ENCODE measurements around the gene ZBTB39.
"Not testable (repeated sequence)": the region's sequence is repeated elsewhere in the genome, so short reads cannot be mapped to it uniquely, and the experiment has no call there.

ZBTB39 gene

DNA sequence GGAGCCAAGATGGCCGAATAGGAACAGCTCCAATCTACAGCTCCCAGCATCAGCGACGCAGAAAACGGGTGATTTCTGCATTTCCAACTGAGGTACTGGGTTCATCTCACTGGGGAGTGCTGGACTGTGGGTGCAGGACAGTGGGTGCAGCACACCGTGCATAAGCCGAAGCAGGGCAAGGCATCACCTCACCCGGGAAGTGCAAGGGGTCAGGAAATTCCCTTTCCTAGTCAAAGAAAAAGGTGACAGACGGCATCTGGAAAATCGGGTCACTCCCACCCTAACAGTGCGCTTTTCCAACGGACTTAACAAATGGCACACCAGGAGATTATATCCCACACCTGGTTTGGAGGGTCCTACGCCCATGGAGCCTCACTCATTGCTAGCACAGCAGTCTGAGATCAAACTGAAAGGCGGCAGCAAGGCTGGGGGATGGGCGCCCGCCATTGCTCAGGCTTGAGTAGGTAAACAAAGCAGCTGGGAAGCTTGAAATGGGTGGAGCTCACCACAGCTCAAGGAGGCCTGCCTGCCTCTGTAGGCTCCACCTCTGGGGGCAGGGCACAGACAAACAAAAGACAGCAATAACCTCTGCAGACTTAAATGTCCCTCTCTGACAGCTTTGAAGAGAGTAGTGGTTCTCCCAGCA is 40.2 kb downstream of the ZBTB39 start:
- not testable (repeated sequence) for H2BK12ac ChIP-seq (ENCODE audit: low read length); H3K4me2 ChIP-seq (ENCODE audit: low read length); H4K12ac ChIP-seq (ENCODE audit: low read depth, low read length); H3K4ac ChIP-seq (ENCODE audit: low read depth, low read length); H3K9ac ChIP-seq (ENCODE audit: low read length); H3K79me2 ChIP-seq (ENCODE audit: control insufficient read depth, insufficient read depth, low read length, poor library complexity); H3K4me3 ChIP-seq (ENCODE audit: low read depth, low read length); H3K4me1 ChIP-seq (ENCODE audit: control insufficient read depth in 1 of 2, insufficient read depth in 2 of 2, low read length in 2 of 2); H3K23ac ChIP-seq (ENCODE audit: low read length); H3K27me3 ChIP-seq (ENCODE audit: insufficient read depth, low read length); DNase-seq; H3K79me1 ChIP-seq (ENCODE audit: low read length); H3K14ac ChIP-seq (ENCODE audit: low read length); H2AFZ ChIP-seq (ENCODE audit: insufficient read depth, low read length, poor library complexity); H2AK5ac ChIP-seq (ENCODE audit: low read length); H3K27ac ChIP-seq (ENCODE audit: low read depth, low read length); H4K91ac ChIP-seq (ENCODE audit: low read depth, low read length); H2BK5ac ChIP-seq (ENCODE audit: low read depth, low read length, poor library complexity); H4K8ac ChIP-seq (ENCODE audit: low read depth, low read length); H3K18ac ChIP-seq (ENCODE audit: low read length); H3K36me3 ChIP-seq (ENCODE audit: control insufficient read depth in 1 of 2, insufficient read depth in 2 of 2, low read length in 2 of 2); H3K9me3 ChIP-seq (ENCODE audit: insufficient read depth, low read depth, low read length); H2BK120ac ChIP-seq (ENCODE audit: insufficient read depth, low read length, poor library complexity)
- WGBS (ENCODE audit: extremely low coverage, insufficient coverage, insufficient read length), result no CpG with 5 or more reads among the region's 15 CpGs

DNA sequence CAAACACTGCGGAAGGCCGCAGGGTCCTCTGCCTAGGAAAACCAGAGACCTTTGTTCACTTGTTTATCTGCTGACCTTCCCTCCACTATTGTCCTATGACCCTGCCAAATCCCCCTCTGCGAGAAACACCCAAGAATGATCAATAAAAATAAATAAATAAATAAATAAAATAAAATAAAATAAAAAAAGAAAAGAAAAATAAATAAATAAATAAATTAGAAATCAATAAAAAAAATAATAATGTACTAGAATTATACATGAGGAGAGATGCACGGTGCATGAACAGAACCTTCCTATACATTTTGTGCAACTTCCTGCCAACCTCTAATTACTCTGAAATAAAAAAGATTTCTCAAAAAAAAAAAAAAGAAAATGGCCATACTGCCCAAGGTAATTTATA is 41.2 kb downstream of the ZBTB39 start:
- not testable (repeated sequence) for H3K79me1 ChIP-seq (ENCODE audit: low read length); H3K23ac ChIP-seq (ENCODE audit: low read length); H3K4ac ChIP-seq (ENCODE audit: low read depth, low read length); H2BK12ac ChIP-seq (ENCODE audit: low read length); H3K27ac ChIP-seq (ENCODE audit: low read depth, low read length); H3K4me2 ChIP-seq (ENCODE audit: low read length); H3K27me3 ChIP-seq (ENCODE audit: insufficient read depth, low read length); H2AFZ ChIP-seq (ENCODE audit: insufficient read depth, low read length, poor library complexity); H2BK120ac ChIP-seq (ENCODE audit: insufficient read depth, low read length, poor library complexity); H3K36me3 ChIP-seq (ENCODE audit: control insufficient read depth in 1 of 2, insufficient read depth in 2 of 2, low read length in 2 of 2); H2AK5ac ChIP-seq (ENCODE audit: low read length); H3K4me1 ChIP-seq (ENCODE audit: control insufficient read depth in 1 of 2, insufficient read depth in 2 of 2, low read length in 2 of 2); H4K12ac ChIP-seq (ENCODE audit: low read depth, low read length); H3K18ac ChIP-seq (ENCODE audit: low read length); H3K9ac ChIP-seq (ENCODE audit: low read length); H4K91ac ChIP-seq (ENCODE audit: low read depth, low read length); H3K14ac ChIP-seq (ENCODE audit: low read length); H3K9me3 ChIP-seq (ENCODE audit: insufficient read depth, low read depth, low read length); DNase-seq; H3K79me2 ChIP-seq (ENCODE audit: control insufficient read depth, insufficient read depth, low read length, poor library complexity); H2BK5ac ChIP-seq (ENCODE audit: low read depth, low read length, poor library complexity); H3K4me3 ChIP-seq (ENCODE audit: low read depth, low read length); H4K8ac ChIP-seq (ENCODE audit: low read depth, low read length)
- no CpG with 5 or more reads among the region's 4 CpGs for WGBS (ENCODE audit: extremely low coverage, insufficient coverage, insufficient read length)

DNA sequence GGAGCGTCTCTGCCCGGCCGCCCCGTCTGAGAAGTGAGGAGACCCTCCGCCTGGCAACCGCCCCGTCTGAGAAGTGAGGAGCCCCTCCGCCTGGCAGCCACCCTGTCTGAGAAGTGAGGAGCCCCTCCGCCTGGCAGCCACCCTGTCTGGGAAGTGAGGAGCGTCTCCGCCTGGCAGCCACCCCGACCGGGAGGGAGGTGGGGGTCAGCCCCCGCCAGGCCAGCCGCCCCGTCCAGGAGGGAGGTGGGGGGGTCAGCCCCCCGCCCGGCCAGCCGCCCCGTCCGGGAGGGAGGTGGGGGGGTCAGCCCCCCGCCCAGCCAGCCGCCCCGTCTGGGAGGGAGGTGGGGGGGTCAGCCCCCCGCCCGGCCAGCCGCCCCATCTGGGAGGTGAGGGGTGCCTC is 42.8 kb downstream of the ZBTB39 start:
- not testable (repeated sequence) for H3K27me3 ChIP-seq (ENCODE audit: insufficient read depth, low read length); H3K79me1 ChIP-seq (ENCODE audit: low read length); H2BK5ac ChIP-seq (ENCODE audit: low read depth, low read length, poor library complexity); H2BK120ac ChIP-seq (ENCODE audit: insufficient read depth, low read length, poor library complexity); DNase-seq; H3K4me3 ChIP-seq (ENCODE audit: low read depth, low read length); H3K23ac ChIP-seq (ENCODE audit: low read length); H3K14ac ChIP-seq (ENCODE audit: low read length); H2BK12ac ChIP-seq (ENCODE audit: low read length); H3K4ac ChIP-seq (ENCODE audit: low read depth, low read length); H3K9ac ChIP-seq (ENCODE audit: low read length); H3K9me3 ChIP-seq (ENCODE audit: insufficient read depth, low read depth, low read length); H4K8ac ChIP-seq (ENCODE audit: low read depth, low read length); H3K4me1 ChIP-seq (ENCODE audit: control insufficient read depth in 1 of 2, insufficient read depth in 2 of 2, low read length in 2 of 2); H2AK5ac ChIP-seq (ENCODE audit: low read length); H3K4me2 ChIP-seq (ENCODE audit: low read length); H4K12ac ChIP-seq (ENCODE audit: low read depth, low read length); H3K36me3 ChIP-seq (ENCODE audit: control insufficient read depth in 1 of 2, insufficient read depth in 2 of 2, low read length in 2 of 2); H2AFZ ChIP-seq (ENCODE audit: insufficient read depth, low read length, poor library complexity); H3K79me2 ChIP-seq (ENCODE audit: control insufficient read depth, insufficient read depth, low read length, poor library complexity); H4K91ac ChIP-seq (ENCODE audit: low read depth, low read length); H3K18ac ChIP-seq (ENCODE audit: low read length); H3K27ac ChIP-seq (ENCODE audit: low read depth, low read length)
- no CpG with 5 or more reads among the region's 27 CpGs for WGBS (ENCODE audit: extremely low coverage, insufficient coverage, insufficient read length)

DNA sequence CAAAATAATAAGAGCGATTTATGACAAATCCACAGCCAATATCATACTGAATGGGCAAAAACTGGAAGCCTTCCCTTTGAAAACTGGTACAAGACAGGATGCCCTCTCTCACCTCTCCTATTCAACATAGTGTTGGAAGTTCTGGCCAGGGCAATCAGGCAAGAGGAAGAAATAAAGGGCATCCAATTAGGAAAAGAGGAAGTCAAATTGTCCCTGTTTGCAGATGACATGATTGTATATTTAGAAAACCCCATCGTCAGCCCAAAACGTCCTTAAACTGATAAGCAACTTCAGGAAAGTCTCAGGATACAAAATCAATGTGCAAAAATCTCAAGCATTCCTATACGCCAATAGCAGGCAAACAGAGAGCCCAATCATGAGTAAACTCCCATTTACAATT is 44.1 kb downstream of the ZBTB39 start:
- H3K4ac ChIP-seq (ENCODE audit: low read depth, low read length); H3K4me3 ChIP-seq (ENCODE audit: low read depth, low read length); H3K79me2 ChIP-seq (ENCODE audit: control insufficient read depth, insufficient read depth, low read length, poor library complexity); H3K14ac ChIP-seq (ENCODE audit: low read length); H2BK12ac ChIP-seq (ENCODE audit: low read length); H2BK5ac ChIP-seq (ENCODE audit: low read depth, low read length, poor library complexity); H4K8ac ChIP-seq (ENCODE audit: low read depth, low read length); H3K4me1 ChIP-seq (ENCODE audit: control insufficient read depth in 1 of 2, insufficient read depth in 2 of 2, low read length in 2 of 2); H3K4me2 ChIP-seq (ENCODE audit: low read length); DNase-seq; H2BK120ac ChIP-seq (ENCODE audit: insufficient read depth, low read length, poor library complexity); H2AK5ac ChIP-seq (ENCODE audit: low read length); H3K36me3 ChIP-seq (ENCODE audit: control insufficient read depth in 1 of 2, insufficient read depth in 2 of 2, low read length in 2 of 2); H3K27me3 ChIP-seq (ENCODE audit: insufficient read depth, low read length); H4K91ac ChIP-seq (ENCODE audit: low read depth, low read length); H2AFZ ChIP-seq (ENCODE audit: insufficient read depth, low read length, poor library complexity); H3K23ac ChIP-seq (ENCODE audit: low read length); H4K12ac ChIP-seq (ENCODE audit: low read depth, low read length); H3K27ac ChIP-seq (ENCODE audit: low read depth, low read length); H3K79me1 ChIP-seq (ENCODE audit: low read length); H3K18ac ChIP-seq (ENCODE audit: low read length); H3K9ac ChIP-seq (ENCODE audit: low read length): not testable (repeated sequence)
- H3K9me3 ChIP-seq (ENCODE audit: insufficient read depth, low read depth, low read length), result peaks cover 17% of the 10 kb centered on the region
- no CpG with 5 or more reads among the region's 4 CpGs for WGBS (ENCODE audit: extremely low coverage, insufficient coverage, insufficient read length)
